GM23338 (cell line): Measurements from ENCODE around the gene GCK. TPM values are rescaled to one million over a fixed set of nuclear protein-coding genes. Genes with fewer than 3 reads are reported as not detected.

ENCODE experiments used
- polyA plus RNA-seq: library from polyadenylated mRNA; unstranded; fragments of >200 nt; fragmentation: Nextera tagmentation; extraction: Ambion mirVana; gene quantifications from 2 replicates; pipeline ENCODE4 v1.2.1, GENCODE V29; 2016
- small RNA-seq: library from RNA; depleted of rRNA; stranded (forward); fragments of <200 nt; gene quantifications from one replicate; pipeline ENCODE3, GENCODE V24; 2014; ENCODE audit warnings: low replicate concordance
- total RNA-seq: library from RNA; depleted of rRNA; stranded (reverse); fragments of >200 nt; shearing (Covaris generic); gene quantifications from 2 replicates; pipeline ENCODE4 v1.2.3, GENCODE V29; 2014; rRNA removed

The GCK gene
- total and polyA plus RNA-seq, 2 experiments from 2014 or later, result 6.1 to 7.3 TPM

Small RNA genes lying within 50 kb of the gene (small RNA-seq; reads per million reads assigned to genes)
- gene RNA5SP230, result not detected

Other genes starting within 250 kb of the GCK start
- not detected in 2 replicates for gene SPDYE1, start 191.5 kb downstream of the GCK start, total RNA-seq
- 1.4 and 1.6 TPM in 2 replicates for gene SPDYE1, start 191.5 kb downstream of the GCK start, polyA plus RNA-seq
- 44.7 and 49.4 TPM in 2 replicates for gene DBNL, start 144.7 kb downstream of the GCK start, total RNA-seq
- 17.1 and 18.1 TPM in 2 replicates for gene DBNL, start 144.7 kb downstream of the GCK start, polyA plus RNA-seq
- gene PGAM2, start 123.9 kb downstream of the GCK start, total RNA-seq, result 0.78 and 2.9 TPM in 2 replicates
- 5.1 and 7.8 TPM in 2 replicates for gene PGAM2, start 123.9 kb downstream of the GCK start, polyA plus RNA-seq
- gene POLM, start 106.9 kb downstream of the GCK start, total RNA-seq, result 19.8 and 35.4 TPM in 2 replicates
- gene POLM, start 106.9 kb downstream of the GCK start, polyA plus RNA-seq, result 7.1 and 8.0 TPM in 2 replicates
- 36.7 and 42.0 TPM in 2 replicates for gene AEBP1, start 85.1 kb downstream of the GCK start, total RNA-seq
- gene AEBP1, start 85.1 kb downstream of the GCK start, polyA plus RNA-seq, result 15.1 and 16.0 TPM in 2 replicates
- gene POLD2, start 65.9 kb downstream of the GCK start, total RNA-seq, result 111 and 127 TPM in 2 replicates
- gene POLD2, start 65.9 kb downstream of the GCK start, polyA plus RNA-seq, result 101 and 108 TPM in 2 replicates
- gene MYL7, start 48.1 kb downstream of the GCK start, total RNA-seq, result 2.4 TPM in 1 of 2 replicates, not detected in the other
- 4.8 and 8.3 TPM in 2 replicates for gene MYL7, start 48.1 kb downstream of the GCK start, polyA plus RNA-seq
- gene YKT6, start 11.5 kb upstream of the GCK start, total RNA-seq, result 94.5 and 114 TPM in 2 replicates
- gene YKT6, start 11.5 kb upstream of the GCK start, polyA plus RNA-seq, result 29.2 and 33.5 TPM in 2 replicates
- gene CAMK2B, start 136.2 kb upstream of the GCK start, total RNA-seq, result not detected in 2 replicates
- gene CAMK2B, start 136.2 kb upstream of the GCK start, polyA plus RNA-seq, result not detected in 2 replicates